ENCODE measurements around the gene NRG4. TPM values are rescaled to one million over a fixed set of nuclear protein-coding genes. Genes with fewer than 3 reads are reported as not detected.
"Not testable (repeated sequence)": the region's sequence is repeated elsewhere in the genome, so short reads cannot be mapped to it uniquely, and the experiment has no call there.

NRG4 gene
- total RNA-seq, 1 experiment from 2014 or later: 0.95 TPM

DNA sequence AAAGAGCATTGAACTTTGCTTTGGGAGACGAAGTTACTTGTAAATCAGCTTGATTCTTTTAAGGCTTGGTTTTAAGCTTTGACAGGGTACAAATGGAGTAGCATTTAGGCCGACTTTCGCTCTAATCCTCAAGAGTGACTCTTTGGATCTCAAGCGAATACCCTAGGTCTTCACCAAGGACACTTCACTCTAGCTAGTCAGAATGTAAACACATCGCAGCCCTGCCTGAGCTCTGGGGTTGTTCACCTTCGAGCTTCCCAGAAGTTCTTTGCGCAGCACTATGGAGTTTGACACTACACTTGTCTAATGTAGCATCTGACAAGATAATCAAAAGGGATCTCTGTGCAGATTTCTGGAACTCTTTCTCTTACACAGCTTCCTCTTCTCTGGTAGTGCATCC lies 22.3 kb downstream of the NRG4 start:
- intact Hi-C loops (cut with micrococcal nuclease; ENCODE audit: unreplicated experiment): no loop called here
- TF ChIP-seq, protein P1, sequence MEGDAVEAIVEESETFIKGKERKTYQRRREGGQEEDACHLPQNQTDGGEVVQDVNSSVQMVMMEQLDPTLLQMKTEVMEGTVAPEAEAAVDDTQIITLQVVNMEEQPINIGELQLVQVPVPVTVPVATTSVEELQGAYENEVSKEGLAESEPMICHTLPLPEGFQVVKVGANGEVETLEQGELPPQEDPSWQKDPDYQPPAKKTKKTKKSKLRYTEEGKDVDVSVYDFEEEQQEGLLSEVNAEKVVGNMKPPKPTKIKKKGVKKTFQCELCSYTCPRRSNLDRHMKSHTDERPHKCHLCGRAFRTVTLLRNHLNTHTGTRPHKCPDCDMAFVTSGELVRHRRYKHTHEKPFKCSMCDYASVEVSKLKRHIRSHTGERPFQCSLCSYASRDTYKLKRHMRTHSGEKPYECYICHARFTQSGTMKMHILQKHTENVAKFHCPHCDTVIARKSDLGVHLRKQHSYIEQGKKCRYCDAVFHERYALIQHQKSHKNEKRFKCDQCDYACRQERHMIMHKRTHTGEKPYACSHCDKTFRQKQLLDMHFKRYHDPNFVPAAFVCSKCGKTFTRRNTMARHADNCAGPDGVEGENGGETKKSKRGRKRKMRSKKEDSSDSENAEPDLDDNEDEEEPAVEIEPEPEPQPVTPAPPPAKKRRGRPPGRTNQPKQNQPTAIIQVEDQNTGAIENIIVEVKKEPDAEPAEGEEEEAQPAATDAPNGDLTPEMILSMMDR (IDR thresholded peaks at IDR 0.05; ENCODE audit: insufficient read depth in 1 of 2, low read depth in 1 of 2, low read length in 1 of 2, severe bottlenecking in 1 of 2, unreplicated experiment in 1 of 2): no peak
- Mint-ChIP-seq H3K4me1 (ENCODE audit: low read depth, unreplicated experiment) (peaks cover 7% of the 10 kb centered on the region), H3K27ac (ENCODE audit: unreplicated experiment) (no peak overlapping the region), H3K36me3 (ENCODE audit: insufficient read depth, unreplicated experiment) (no peaks in the 10 kb centered on the region), H3K9me3 (ENCODE audit: unreplicated experiment) (peaks cover 19% of the 10 kb centered on the region), H3K4me3 (ENCODE audit: unreplicated experiment) (no peak overlapping the region), H3K27me3 (ENCODE audit: insufficient read depth, unreplicated experiment) (no peaks in the 10 kb centered on the region)
- no TSS peak for BruUV-seq (replicated peaks)
- H3K36me3 ChIP-seq (ENCODE audit: control insufficient read depth, insufficient read depth, low read length): no peaks in the 10 kb centered on the region
- no peaks in the 10 kb centered on the region for H3K4me1 ChIP-seq
- ChIA-PET CTCF (no interaction called here), POLR2A (no interaction called here)
- H3K9me3 ChIP-seq: no peaks in the 10 kb centered on the region
- DNase-seq: no peak
- H3K27me3 ChIP-seq (replicated peaks; ENCODE audit: control insufficient read depth, insufficient read depth, low read length): no peaks in the 10 kb centered on the region
- no peak overlapping the region for H3K4me3 ChIP-seq (ENCODE audit: low read depth, low read length)

DNA sequence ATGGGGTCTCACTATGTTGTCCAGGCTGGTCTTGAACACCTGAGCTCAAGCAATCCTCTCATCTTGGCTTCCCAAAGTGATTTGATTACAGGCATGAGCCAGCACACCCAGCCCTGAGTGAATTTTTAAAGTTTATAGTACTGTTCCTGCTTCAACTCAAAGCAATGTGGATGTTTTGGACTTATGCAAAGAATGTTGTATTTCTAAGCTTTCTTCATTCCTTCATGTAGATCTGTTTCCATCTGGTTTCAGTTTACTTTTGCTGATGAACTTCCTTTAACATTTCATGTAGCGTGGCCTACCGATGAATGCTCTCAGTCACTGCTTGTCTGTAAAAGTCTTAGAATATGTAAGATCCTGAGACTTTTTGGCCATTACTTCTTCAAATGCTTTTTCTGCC lies 23.2 kb downstream of the NRG4 start:
- Histone ChIP-seq H3K4me1 (no peaks in the 10 kb centered on the region), H3K36me3 (ENCODE audit: control insufficient read depth, insufficient read depth, low read length) (no peaks in the 10 kb centered on the region), H3K27me3 (replicated peaks; ENCODE audit: control insufficient read depth, insufficient read depth, low read length) (no peaks in the 10 kb centered on the region), H3K9me3 (no peaks in the 10 kb centered on the region), H3K4me3 (ENCODE audit: low read depth, low read length) (no peak overlapping the region)
- ChIA-PET CTCF (no interaction called here), POLR2A (no interaction called here)
- Mint-ChIP-seq H3K36me3 (ENCODE audit: insufficient read depth, unreplicated experiment) (no peaks in the 10 kb centered on the region), H3K9me3 (ENCODE audit: unreplicated experiment) (peaks cover 19% of the 10 kb centered on the region), H3K27me3 (ENCODE audit: insufficient read depth, unreplicated experiment) (no peaks in the 10 kb centered on the region), H3K27ac (ENCODE audit: unreplicated experiment) (no peak overlapping the region), H3K4me1 (ENCODE audit: low read depth, unreplicated experiment) (peaks cover 7% of the 10 kb centered on the region), H3K4me3 (ENCODE audit: unreplicated experiment) (no peak overlapping the region)
- intact Hi-C loops (cut with micrococcal nuclease; ENCODE audit: unreplicated experiment): no loop called here
- TF ChIP-seq, protein P1 (IDR thresholded peaks at IDR 0.05; ENCODE audit: insufficient read depth in 1 of 2, low read depth in 1 of 2, low read length in 1 of 2, severe bottlenecking in 1 of 2, unreplicated experiment in 1 of 2): no peak
- no TSS peak for BruUV-seq (replicated peaks)
- DNase-seq: no peak

DNA sequence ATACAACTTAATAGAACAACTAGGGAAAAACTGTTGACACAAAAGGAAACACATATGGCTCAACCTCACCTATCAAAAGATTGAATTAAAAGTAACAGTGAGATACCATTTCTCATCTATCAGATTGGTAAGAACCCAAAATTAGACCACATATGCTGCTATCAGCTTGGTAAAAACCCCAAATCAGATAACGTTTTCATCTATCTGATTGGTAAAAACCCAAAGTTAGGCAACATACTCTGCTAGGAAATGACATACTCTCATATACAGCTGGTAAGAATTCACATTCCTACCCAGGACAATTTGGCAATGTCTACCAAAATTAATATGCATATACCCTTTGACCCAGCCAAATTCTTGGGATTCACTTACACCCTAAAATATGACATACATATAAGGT lies 26.3 kb downstream of the NRG4 start:
- H3K36me3 ChIP-seq (ENCODE audit: control insufficient read depth, insufficient read depth, low read length): no peaks in the 10 kb centered on the region
- Mint-ChIP-seq H3K36me3 (ENCODE audit: insufficient read depth, unreplicated experiment) (no peaks in the 10 kb centered on the region), H3K9me3 (ENCODE audit: unreplicated experiment) (no peaks in the 10 kb centered on the region), H3K4me3 (ENCODE audit: unreplicated experiment) (no peak overlapping the region), H3K27me3 (ENCODE audit: insufficient read depth, unreplicated experiment) (no peaks in the 10 kb centered on the region), H3K27ac (ENCODE audit: unreplicated experiment) (no peak overlapping the region), H3K4me1 (ENCODE audit: low read depth, unreplicated experiment) (peaks cover 7% of the 10 kb centered on the region)
- intact Hi-C loops (cut with micrococcal nuclease; ENCODE audit: unreplicated experiment): no loop called here
- H3K4me1 ChIP-seq: peaks cover 6% of the 10 kb centered on the region; the same call in 1 of the 2 replicates
- no TSS peak for BruUV-seq (replicated peaks)
- H3K4me3 ChIP-seq (ENCODE audit: low read depth, low read length): no peak overlapping the region
- H3K9me3 ChIP-seq: no peaks in the 10 kb centered on the region
- ChIA-PET POLR2A (no interaction called here), CTCF (no interaction called here)
- no peaks in the 10 kb centered on the region for H3K27me3 ChIP-seq (replicated peaks; ENCODE audit: control insufficient read depth, insufficient read depth, low read length)
- DNase-seq: no peak
- TF ChIP-seq, protein P1 (IDR thresholded peaks at IDR 0.05; ENCODE audit: insufficient read depth in 1 of 2, low read depth in 1 of 2, low read length in 1 of 2, severe bottlenecking in 1 of 2, unreplicated experiment in 1 of 2): no peak

DNA sequence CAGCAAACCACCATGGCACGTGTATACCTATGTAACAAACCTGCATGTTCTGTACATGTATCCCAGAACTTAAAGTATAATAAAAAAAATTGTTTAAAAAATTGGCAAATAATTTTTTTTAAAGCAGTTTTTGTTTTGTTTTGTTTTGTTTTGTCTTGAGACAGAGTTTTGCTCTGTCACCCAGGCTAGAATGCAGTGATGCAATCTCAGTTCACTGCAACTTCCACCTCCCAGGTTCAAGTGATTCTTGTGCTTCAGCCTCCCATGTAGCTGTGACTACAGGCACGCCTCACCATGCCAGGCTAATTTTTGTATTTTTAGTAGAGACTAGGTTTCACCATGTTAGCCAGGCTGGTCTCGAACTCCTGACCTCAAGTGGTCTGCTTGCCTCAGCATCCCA lies 27.5 kb downstream of the NRG4 start:
- H3K9me3 ChIP-seq; POLR2A ChIA-PET; CTCF ChIA-PET; H3K36me3 Mint-ChIP-seq (ENCODE audit: insufficient read depth, unreplicated experiment); H3K4me1 Mint-ChIP-seq (ENCODE audit: low read depth, unreplicated experiment); H3K4me3 ChIP-seq (ENCODE audit: low read depth, low read length); BruUV-seq (replicated peaks); H3K27ac Mint-ChIP-seq (ENCODE audit: unreplicated experiment); H3K9me3 Mint-ChIP-seq (ENCODE audit: unreplicated experiment); intact Hi-C loops (cut with micrococcal nuclease; ENCODE audit: unreplicated experiment); H3K4me3 Mint-ChIP-seq (ENCODE audit: unreplicated experiment); H3K27me3 Mint-ChIP-seq (ENCODE audit: insufficient read depth, unreplicated experiment); H3K36me3 ChIP-seq (ENCODE audit: control insufficient read depth, insufficient read depth, low read length); DNase-seq; H3K4me1 ChIP-seq; H3K27me3 ChIP-seq (replicated peaks; ENCODE audit: control insufficient read depth, insufficient read depth, low read length): not testable (repeated sequence)
